Effector CD4-positive, alpha-beta T cell (primary cell): Measurements from ENCODE around the gene S100A1.
A peak's percentile ranks its signal among the peaks of the same experiment; 100 is the strongest.
"Not testable (repeated sequence)": the region's sequence is repeated elsewhere in the genome, so short reads cannot be mapped to it uniquely, and the experiment has no call there.

Experiments used
- DNase-seq: peaks from one replicate; pipeline ENCODE4 v3.0.0-alpha.2; 2020

Gene S100A1

GRCh38 chr1:153631047-153632022, 3.1 kb downstream of the S100A1 start:
- DNase-seq: no peak

DNA sequence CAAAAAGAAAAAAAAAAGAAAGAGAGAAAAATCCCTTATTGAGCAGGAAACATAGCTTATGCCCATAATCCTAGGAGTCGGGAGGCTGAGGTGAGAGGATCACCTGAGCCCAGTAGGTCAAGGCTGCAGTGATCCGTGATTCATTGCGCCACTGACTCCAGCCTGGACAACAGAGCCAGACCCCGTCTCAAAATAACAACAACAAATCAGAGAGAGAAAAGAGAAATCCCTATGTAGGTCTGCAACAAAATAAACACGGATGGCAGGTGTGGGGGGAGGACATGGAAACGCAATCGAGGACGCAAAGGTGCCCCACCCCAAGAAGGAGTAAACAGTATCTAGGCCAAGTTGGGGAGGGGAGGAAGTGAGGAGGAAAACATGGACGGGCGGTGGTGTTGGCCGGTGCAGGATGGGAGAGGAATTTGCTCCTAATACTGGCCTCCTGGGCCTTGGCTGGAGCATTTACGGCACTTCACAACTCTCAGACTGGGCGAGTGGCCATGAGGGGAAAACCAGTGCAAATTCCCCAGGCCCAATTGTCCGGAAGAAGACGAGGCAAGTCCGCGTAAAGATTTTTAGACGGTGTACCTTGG, 5.0 kb downstream of the S100A1 start:
- no peak for DNase-seq

DNA sequence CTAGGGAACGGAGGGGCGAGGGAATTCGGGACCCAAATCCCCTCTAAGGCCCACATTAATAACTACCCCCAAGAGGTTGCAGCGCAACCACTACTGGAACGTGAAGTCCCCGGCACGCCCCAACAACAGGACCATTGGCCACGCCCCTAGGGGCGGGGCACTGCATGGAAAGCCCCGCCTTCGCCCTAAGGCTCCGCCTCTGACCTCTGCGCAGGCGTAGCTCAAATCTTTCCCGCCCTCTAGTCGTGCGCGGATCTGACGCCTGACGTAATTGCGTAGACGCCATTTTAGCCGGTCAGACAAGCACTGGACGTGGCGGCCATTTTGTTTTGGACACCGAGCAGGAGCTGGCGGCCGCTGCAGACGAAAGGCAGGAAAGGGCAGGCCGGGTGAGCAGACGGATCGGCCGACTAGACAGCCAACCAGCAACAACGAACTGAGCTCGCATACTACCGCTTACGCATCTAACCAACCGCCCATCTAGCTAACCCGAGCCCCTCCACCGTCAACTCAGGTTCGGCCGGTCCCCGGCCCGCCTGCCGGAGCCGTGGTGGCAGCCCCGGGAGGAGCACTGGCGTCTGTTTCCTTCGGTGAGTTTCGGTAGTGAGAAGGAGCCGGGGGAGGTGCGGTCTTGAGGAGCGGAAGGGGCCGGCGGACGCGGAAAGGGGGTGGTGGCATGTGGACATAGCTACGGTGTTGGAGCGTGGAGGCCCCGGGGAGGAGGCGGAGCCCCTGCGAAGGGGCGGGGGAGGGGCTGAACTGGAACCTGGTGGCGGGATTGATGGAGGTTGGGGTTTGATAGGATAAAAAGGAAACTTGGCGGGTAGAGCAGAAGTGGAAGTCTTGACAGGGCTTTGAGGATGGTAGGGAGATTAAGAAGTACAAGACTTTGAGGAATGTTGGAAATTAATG, 5.8 kb downstream of the S100A1 start, which contains the start of gene CHTOP:
Gene CHTOP (plus strand): TSS at position 313 of the 912 bp plus-strand sequence. CDS start 2,523 bp downstream, outside the sequence.
- peak; percentile 93 for DNase-seq

GRCh38 chr1:153635872-153636271, 7.6 kb downstream of the S100A1 start:
- no peak for DNase-seq

GRCh38 chr1:153636312-153636711, 8.1 kb downstream of the S100A1 start:
- no peak for DNase-seq

GRCh38 chr1:153638261-153638660, 10.0 kb downstream of the S100A1 start:
- DNase-seq: no peak

DNA sequence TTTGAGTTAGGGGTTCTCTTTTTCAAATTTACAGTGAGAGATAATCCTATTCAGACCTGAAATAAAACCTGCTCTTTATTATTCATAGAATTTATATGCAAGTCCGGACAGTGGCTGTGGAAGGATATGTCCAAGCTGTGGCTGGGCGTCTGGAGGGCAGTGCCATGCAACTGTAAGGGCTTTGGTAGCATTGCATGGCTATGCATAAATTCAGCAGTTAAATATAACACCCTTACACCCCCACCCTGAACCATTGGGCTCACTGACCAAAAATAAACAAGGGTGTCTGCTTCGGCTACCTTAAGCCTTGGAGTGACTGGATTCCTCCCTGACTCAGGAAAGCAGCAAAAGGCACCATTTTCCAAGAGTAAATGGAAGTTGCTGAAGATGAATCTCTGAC, 11.0 kb downstream of the S100A1 start:
- DNase-seq: no peak

GRCh38 chr1:153640213-153640612, 12.0 kb downstream of the S100A1 start:
- not testable (repeated sequence) for DNase-seq

GRCh38 chr1:153640861-153641260, 12.6 kb downstream of the S100A1 start:
- DNase-seq: no peak

GRCh38 chr1:153642161-153642560, 13.9 kb downstream of the S100A1 start:
- DNase-seq: no peak

- DNase-seq: no peak
Observed at GRCh38 chr1:153643100-153643499, 14.9 kb downstream of the S100A1 start.

- no peak for DNase-seq
Observed at GRCh38 chr1:153643816-153644215, 15.6 kb downstream of the S100A1 start.

GRCh38 chr1:153646672-153647345, 18.6 kb downstream of the S100A1 start:
- no peak for DNase-seq

- DNase-seq: no peak
Observed at GRCh38 chr1:153647346-153647714, 19.1 kb downstream of the S100A1 start.

DNA sequence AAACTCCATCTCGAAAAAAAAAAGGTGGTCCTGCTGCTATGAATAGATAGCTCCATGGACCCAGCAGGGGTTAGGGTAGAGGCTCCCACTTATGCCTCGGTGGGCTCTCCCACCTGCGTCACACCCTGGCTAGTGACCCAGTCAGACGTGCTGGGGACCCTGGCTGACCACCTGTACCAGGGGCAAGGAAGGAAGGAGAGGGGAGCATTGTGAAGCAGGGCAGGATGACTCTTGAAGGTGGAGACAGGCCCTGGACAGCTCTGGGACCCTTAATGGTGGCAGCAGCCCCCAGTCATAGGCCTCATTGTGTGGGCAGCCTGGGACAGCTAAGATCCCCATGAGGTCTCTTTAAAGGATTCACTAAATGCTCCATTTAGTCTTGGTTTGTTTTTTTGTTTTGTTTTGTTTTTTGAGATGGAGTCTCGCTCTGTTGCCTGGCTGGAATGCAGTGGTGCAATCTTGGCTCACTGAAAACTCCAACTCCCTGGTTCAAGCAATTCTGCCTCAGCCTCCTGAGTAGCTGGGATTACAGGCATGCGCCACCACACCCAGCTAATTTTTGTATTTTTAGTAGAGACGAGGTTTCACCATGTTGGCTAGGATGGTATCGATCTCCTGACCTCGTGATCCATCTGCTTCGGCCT, 19.9 kb downstream of the S100A1 start:
- no peak for DNase-seq

GRCh38 chr1:153649137-153649862, 21.1 kb downstream of the S100A1 start:
- no peak for DNase-seq

DNA sequence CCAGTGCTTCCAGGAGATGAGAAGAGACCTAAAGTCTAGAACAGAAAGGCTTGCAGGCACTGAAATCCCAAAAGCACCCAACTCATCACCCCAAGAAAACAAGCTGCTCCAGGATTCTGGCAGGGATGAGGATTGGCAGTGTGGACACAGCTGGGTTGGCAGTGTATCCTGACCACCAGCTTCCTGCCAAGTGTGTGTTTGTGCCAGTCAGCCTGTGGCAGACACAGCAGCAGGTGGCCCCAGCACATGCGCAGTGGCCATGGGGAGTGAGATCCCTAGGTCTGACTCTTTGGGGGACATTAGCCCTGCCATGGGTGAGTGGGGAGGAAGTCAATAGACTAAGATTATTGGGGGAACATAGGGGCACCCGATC, 21.6 kb downstream of the S100A1 start:
- DNase-seq: no peak

- no peak for DNase-seq
Observed at GRCh38 chr1:153651771-153652170, 23.5 kb downstream of the S100A1 start.

DNA sequence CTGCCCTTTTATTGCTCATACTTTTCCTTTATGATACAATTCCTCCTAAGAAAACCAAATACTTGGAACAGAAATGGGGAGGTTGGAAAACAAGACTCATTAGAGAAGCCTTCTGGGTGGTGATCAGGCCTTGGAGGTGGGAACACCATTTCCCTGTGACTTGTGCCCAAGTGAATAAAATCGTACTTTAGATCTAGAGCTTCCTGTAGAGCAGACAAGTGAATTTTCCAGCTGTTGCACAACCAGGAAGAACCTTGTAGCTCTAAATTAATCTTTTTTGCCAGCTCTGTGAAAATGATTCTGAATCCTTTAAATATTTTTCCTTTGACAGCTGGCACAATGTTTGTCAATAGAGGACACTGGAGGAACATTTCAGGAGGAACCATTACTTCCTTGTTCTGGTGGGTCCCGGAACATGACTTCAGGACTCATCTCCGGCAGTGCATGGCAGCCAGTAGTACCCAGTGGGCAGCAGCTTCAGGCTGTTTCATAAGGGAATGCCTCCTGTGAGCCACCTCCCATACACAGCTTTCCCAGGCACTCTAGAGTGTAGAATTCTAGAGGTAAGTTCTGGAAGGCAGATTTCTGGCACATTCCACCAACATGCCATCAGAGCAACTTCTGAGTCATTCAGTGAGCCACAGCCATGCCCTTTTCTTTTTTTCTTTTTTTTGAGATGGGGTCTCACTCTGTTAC, 24.7 kb downstream of the S100A1 start:
- DNase-seq: no peak

- no peak for DNase-seq
Observed at GRCh38 chr1:153655333-153655732, 27.1 kb downstream of the S100A1 start.
